GM19193 (cell line): Measurements from ENCODE around the gene ERVMER34-1.

Source experiments
- POLR2A ChIP-seq: IDR thresholded peaks from 4 replicates; pipeline ENCODE4 v1.6.1; 2011; ENCODE audit not compliant: insufficient read depth, insufficient read length; ENCODE audit errors: extremely low read depth

The ERVMER34-1 gene

DNA sequence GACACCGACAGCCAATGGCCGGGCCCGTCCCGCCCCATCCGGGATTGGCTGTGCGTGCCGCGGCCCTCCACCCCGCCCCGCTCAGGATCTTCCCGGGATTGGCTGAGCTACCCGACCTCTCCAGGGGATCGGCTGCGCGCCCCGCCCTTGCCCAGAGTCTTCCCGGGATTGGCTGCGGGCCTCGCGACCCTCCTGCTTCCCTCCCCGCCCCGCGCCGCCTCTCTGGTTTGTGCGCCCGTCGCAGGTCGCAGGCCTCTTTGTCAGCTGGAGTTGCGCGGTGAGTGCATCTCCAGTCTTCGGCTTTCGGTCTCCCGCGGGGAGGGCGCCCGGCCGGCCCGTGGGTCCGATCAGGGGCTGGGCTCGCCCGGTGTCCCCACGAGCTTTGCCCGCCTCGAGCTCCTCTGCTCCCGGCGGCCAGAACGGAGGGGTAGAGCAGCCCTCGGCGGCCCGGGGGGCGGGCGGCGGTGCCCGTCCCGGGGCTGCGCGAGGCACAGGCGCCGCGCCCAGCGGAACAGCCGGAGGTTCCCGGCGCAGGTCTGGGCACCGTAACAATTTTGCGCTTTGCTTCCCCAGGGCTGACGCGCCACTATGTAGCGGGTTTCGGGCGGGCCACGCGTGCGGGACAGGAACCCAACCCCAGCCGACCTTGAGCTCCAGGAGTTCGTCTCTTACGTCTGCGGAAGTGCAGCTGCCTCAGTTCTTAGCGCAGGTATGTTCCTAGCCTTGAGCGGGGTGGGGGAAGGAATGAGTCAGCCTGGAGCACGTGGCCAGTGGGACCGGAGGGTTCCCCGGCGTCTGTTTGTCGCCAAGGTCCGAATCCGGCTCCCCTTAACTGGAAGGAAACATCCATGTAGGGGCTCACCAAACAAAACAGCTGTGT, 38.7 kb downstream of the ERVMER34-1 start:
- peak; percentile 98 for TF ChIP-seq POLR2A

DNA sequence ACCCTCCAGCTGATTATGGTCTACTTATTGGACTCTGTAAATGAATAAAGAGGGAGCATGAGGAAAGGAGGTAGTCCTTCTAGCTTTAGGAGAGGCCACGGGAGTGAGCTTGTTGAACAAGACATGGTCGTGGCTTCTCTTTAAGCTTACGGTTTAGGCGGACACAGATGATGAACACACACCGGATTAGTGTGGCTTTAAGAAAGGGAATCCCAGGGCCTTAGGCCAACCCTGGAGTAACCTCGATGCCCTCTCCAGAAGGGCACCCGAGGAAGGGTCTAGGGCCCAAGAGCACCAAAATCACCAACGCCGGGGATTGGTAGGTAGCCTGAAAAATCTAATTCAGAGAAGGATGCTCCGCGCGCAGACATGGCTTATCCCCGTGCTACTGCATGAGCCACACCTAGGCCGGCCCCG, 39.4 kb downstream of the ERVMER34-1 start:
- TF ChIP-seq POLR2A: no peak

DNA sequence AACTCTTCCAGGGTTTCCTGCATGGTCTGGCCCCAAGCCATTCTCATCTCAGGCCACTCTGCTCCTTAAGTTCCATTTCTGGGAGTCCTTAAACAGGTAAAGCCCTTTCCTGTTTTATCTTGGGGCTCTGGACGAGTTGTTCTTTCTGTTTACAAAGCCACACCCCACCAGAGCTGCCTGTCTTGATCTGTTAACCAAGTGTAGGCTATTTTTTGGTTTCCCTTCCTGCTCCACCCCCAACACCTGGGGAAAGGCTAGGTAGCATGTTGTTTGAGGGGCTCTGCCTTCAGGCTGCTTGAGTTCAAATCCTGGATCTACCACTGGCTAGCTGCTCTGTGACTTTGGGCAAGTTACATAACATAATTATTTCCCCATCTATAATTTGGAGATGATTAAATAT, 40.0 kb downstream of the ERVMER34-1 start:
- no peak for TF ChIP-seq POLR2A

DNA sequence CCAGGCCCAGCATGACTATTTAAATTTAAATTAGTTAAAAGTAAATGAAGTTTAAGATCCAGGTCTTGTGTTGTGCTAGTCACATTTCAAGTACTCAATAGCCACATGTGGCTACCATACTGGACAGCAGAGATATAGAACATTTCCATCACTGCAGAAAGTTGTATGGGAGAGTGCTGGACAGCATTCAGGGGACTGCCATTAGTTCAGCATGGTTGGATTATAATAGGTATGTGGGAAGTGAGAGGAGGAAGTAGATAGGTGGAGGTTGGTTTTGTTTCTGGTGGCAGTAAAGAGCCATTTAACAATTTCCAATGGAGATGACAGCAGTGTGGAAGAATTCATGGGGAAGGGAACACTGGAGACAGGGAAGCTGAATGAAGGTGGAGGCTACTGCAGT, 42.1 kb downstream of the ERVMER34-1 start:
- no peak for TF ChIP-seq POLR2A

DNA sequence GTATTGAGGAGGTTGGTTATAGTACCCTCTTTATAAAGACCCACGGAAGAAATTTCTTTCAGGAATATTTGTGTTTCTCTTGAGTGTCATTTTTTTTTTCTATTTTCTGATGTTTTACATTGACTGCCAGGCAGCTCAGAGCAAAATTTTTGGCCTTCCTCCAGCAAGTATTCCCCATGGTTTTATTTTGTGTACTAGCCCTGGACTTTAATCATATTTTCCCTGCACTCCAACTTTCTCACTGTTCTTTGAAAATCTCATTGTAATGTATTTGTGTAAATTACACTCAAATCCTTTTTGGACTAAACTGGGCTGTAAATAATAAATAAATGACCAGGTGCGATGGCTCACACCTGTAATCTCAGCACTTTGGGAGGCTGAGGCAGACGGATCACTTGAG, 46.6 kb downstream of the ERVMER34-1 start:
- TF ChIP-seq POLR2A: no peak

DNA sequence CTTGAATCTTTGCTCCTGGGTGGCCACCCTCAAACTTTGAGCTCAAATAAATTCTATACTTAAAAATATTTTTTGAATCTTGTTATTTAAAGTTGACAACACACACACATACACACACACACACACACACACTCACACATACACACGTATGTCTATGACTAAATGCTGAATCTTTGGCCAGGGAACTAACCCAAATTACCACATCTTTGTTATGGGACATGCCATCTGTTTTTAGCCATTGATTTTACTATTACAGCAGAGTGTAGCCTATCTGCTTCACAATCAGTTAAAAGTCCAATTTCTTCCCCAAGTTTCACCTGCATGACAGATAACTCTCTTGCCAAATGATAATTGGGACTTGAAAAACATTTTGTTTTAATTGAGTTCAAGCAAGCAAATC, 47.1 kb downstream of the ERVMER34-1 start:
- no peak for TF ChIP-seq POLR2A

DNA sequence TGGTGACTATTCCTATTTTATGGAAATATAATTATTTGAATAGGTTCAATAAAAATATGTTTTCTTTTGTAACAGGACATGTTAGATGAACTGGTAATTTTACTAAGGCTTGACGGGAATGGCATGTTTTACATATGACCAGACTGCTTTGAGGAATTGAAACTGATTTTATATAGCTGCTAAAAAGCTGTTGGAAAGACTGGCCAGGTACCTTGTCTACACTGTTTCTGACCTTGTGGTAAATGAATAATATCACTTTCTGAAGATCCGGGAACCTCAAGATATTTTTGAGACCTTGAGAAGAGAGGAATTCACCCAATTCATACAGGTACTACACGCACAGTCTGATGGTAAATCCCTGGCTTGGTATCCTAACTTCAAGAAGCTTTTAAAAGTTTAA, 50.0 kb downstream of the ERVMER34-1 start:
- TF ChIP-seq POLR2A: no peak

DNA sequence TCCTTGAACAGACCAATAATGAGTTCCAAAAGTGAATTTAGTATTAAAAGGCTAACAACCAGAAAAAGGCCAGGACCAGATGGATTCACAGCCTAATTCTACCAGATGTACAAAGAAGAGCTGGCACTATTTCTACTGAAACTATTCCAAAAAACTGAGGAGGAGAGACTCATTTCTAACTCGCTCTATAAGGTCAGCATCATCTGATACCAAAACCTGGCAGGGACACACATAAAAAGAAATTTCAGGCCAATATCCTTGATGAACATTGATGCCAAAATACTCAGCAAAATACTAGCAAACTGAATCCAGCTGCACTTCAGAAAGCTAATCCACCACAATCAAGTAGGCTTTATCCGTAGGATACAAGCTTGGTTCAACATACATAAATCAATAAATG, 56.3 kb downstream of the ERVMER34-1 start:
- no peak for TF ChIP-seq POLR2A

DNA sequence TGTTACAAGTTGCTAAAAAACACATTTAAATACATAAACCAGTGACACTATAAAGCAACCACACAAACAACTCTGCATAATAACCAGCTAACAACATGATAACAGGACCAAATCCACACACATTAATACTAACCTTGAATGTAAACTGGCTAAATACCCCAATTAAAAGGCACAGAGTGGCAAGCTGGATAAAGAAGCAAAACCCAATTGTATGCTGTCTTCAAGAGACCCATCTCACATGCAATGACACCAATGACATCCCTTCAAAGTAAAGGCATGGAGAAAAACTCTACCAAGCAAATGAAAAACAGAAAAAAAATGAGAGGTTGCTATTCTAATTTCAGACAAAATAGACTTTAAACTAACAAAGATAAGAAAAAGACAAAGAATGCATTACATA, 57.7 kb downstream of the ERVMER34-1 start:
- TF ChIP-seq POLR2A: no peak
